GM12875 (cell line): ENCODE data around the gene IMPDH1.

Experiments
- H3K4me3 ChIP-seq: one replicate; pipeline ENCODE4 v1.5.1; 2011; ENCODE audit warnings: low read depth, low read length, control low read depth
- CTCF ChIP-seq: IDR thresholded peaks from 2 replicates; pipeline ENCODE4 v1.5.1; 2011; ENCODE audit warnings: low read depth, mild to moderate bottlenecking, control low read depth, inconsistent platforms, low read length, moderate library complexity, borderline replicate concordance; ENCODE audit not compliant: insufficient read depth

Gene IMPDH1

DNA sequence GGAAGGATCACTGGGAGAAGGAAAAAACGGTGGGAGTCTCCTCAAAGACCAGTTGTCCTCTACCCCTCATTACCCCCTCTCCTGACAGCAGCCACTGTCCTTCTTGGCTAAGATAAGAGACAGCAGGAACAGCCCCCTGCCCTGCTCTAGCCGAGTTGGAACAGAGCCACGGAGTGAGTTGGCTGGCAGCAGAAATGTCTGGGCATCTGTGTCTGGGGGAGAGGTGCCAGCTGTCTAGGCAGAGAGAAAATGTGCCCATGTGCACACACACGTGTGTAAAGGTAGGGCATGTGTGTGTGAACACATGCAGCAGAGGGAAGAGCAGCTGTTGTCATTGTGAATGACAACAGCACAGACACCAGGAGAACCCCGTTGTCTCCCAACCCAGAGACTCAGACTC lies 36.5 kb upstream of the IMPDH1 start:
- no peak overlapping the region for H3K4me3 ChIP-seq
- no peak for TF ChIP-seq CTCF

DNA sequence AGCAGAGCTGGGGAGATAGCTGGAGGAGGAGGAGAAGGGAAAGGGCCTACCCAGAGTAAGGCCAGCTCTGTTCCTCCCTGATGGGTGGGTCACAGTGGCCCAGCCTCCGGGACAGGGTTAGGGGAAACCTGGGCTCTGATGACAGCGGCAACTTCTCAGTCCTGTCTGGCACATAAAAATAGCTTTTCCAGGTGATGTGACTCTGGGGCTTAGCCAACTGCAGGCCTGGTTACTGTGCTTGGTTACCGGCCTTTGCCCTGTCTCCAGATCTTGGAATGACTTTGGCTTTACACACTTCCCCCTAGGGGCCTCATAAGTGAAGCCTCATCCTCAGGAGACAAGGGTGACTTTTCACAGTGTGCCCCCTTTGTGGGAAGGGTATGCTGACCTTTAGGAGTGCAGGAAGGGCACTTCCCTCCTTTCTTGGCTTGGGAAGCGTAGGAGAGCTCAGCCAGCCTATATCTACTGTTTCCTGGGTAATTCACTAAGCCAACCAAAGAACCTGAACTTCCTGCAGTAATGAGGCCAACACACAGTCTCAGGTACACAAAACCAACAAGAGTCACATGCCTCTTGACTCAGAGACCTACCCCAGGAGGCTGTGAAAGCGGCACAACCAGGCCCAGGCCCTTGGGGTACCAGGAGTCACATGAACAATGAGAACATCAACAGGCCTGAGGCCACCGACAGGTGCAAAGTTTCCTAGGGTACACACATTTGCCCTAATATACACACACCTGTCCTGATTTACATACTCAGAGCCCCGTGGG lies 34.2 kb upstream of the IMPDH1 start:
- no peak overlapping the region for H3K4me3 ChIP-seq
- no peak for TF ChIP-seq CTCF

DNA sequence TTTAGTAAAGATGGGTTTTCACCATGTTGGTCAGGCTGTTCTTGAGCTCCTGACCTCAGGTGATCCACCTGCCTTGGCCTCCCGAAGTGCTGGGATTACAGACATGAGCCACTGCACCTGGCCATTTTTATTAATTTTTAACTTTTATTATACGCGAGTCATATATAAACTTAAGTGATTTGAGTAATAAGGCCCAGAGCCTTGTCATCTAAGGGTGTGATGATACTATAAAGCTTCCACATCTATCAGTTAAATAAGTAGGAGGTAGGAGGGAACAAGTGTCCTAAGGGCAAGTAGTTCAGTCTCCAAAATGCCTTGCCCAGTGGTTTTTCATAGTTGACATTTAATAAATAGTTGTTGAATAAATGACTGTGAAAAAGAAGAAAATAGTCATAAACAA lies 32.6 kb upstream of the IMPDH1 start:
- no peak for TF ChIP-seq CTCF
- H3K4me3 ChIP-seq, result no peak overlapping the region

- no peak overlapping the region for H3K4me3 ChIP-seq
- TF ChIP-seq CTCF, result no peak
Measured at GRCh38 chr7:128437426-128438332, 27.9 kb upstream of the IMPDH1 start.

GRCh38 chr7:128435327-128435686 lies 25.5 kb upstream of the IMPDH1 start:
- no peak for TF ChIP-seq CTCF
- H3K4me3 ChIP-seq, result no peak overlapping the region

GRCh38 chr7:128434413-128435326 lies 24.9 kb upstream of the IMPDH1 start:
- H3K4me3 ChIP-seq, result no peak overlapping the region
- no peak for TF ChIP-seq CTCF
